BJ (cell line): ENCODE data around the gene PIBF1. TPM values are rescaled to one million over a fixed set of nuclear protein-coding genes. Genes with fewer than 3 reads are reported as not detected.

Experiments
- CTCF ChIA-PET: fragments of 350-600 bp; formaldehyde crosslinking; extraction: SDS; loops from one replicate; lab custom pipeline; 2021; ENCODE audit warnings: antibody characterized with exemption, inconsistent platforms; lab: Yijun Ruan, JAX
- POLR2A ChIA-PET: fragments of 300-600 bp; sonication (Branson Sonifier 250); formaldehyde crosslinking; extraction: SDS; loops from one replicate; lab custom pipeline; 2021; ENCODE audit warnings: antibody characterized with exemption; lab: Charles Lee
- DNase-seq: peaks from one replicate; pipeline ENCODE4 v3.0.0-alpha.2; 2011; ENCODE audit warnings: low read depth
- H3K27me3 ChIP-seq: 2 replicates; pipeline ENCODE4 v1.6.0; 2011; ENCODE audit warnings: low read length; ENCODE audit not compliant: control insufficient read depth, insufficient read depth
- H3K36me3 ChIP-seq: 2 replicates; pipeline ENCODE4 v1.5.1; 2011; ENCODE audit warnings: low read length; ENCODE audit not compliant: control insufficient read depth, insufficient read depth
- H3K4me3 ChIP-seq: 2 replicates; pipeline ENCODE4 v1.5.1; 2011; ENCODE audit warnings: low read depth, mild to moderate bottlenecking, control low read depth, low read length
- polyA plus RNA-seq: library from polyadenylated mRNA; depleted of rRNA; stranded (reverse); fragments of >200 nt; gene quantifications from 2 replicates; pipeline ENCODE4 v1.2.3, GENCODE V29; 2011
- TF ChIP-seq, protein P1 (sequence below): IDR thresholded peaks from 2 replicates; pipeline ENCODE4 v1.5.1; 2011; ENCODE audit warnings: low read depth, mild to moderate bottlenecking, control low read depth, inconsistent platforms, low read length, moderate library complexity; ENCODE audit not compliant: insufficient read depth

PIBF1 gene
- polyA plus RNA-seq, 1 experiment = 1.7 TPM

GRCh38 chr13:73038064-73038463, 256.1 kb downstream of the PIBF1 start:
- ChIA-PET CTCF (no interaction called here), POLR2A (no interaction called here)

GRCh38 chr13:73039201-73040108, 257.5 kb downstream of the PIBF1 start:
- ChIA-PET CTCF (interaction anchor here (0.6 kb wide), 1 partner anchor 198 kb away, joined by 3 read pairs; no protein-coding TSS in a partner anchor), POLR2A (no interaction called here)
- TF ChIP-seq, protein P1, sequence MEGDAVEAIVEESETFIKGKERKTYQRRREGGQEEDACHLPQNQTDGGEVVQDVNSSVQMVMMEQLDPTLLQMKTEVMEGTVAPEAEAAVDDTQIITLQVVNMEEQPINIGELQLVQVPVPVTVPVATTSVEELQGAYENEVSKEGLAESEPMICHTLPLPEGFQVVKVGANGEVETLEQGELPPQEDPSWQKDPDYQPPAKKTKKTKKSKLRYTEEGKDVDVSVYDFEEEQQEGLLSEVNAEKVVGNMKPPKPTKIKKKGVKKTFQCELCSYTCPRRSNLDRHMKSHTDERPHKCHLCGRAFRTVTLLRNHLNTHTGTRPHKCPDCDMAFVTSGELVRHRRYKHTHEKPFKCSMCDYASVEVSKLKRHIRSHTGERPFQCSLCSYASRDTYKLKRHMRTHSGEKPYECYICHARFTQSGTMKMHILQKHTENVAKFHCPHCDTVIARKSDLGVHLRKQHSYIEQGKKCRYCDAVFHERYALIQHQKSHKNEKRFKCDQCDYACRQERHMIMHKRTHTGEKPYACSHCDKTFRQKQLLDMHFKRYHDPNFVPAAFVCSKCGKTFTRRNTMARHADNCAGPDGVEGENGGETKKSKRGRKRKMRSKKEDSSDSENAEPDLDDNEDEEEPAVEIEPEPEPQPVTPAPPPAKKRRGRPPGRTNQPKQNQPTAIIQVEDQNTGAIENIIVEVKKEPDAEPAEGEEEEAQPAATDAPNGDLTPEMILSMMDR = no peak
- Histone ChIP-seq H3K27me3 (no peaks in the 10 kb centered on the region), H3K4me3 (no peak overlapping the region), H3K36me3 (no peaks in the 10 kb centered on the region)
- no peak for DNase-seq

More at GRCh38 chr13:73038064-73038463, 256.1 kb downstream of the PIBF1 start:
- no peak for DNase-seq
- TF ChIP-seq, protein P1 = no peak
- no peak overlapping the region for H3K4me3 ChIP-seq
- H3K36me3 ChIP-seq = no peaks in the 10 kb centered on the region
- no peaks in the 10 kb centered on the region for H3K27me3 ChIP-seq

- Histone ChIP-seq H3K27me3 (no peaks in the 10 kb centered on the region), H3K4me3 (no peak overlapping the region), H3K36me3 (no peaks in the 10 kb centered on the region)
- CTCF ChIA-PET = no interaction called here
- TF ChIP-seq, protein P1 = no peak
- POLR2A ChIA-PET = interaction anchor here (0.6 kb wide), 1 partner anchor 18 kb away, joined by 3 read pairs; the partner anchor contains the start of gene KLF5
- no peak for DNase-seq
Observed at GRCh38 chr13:73040484-73040883, 258.6 kb downstream of the PIBF1 start.

GRCh38 chr13:73040968-73041596, 259.1 kb downstream of the PIBF1 start:
- POLR2A ChIA-PET = interaction anchor here (0.6 kb wide), 1 partner anchor 18 kb away, joined by 3 read pairs; the partner anchor contains the start of gene KLF5
- no peak for DNase-seq

More at GRCh38 chr13:73040968-73041596, 259.1 kb downstream of the PIBF1 start:
- Histone ChIP-seq H3K4me3 (no peak overlapping the region), H3K27me3 (no peaks in the 10 kb centered on the region), H3K36me3 (no peaks in the 10 kb centered on the region)
- CTCF ChIA-PET = no interaction called here
- TF ChIP-seq, protein P1 = no peak
